Esophagus muscularis mucosa (tissue), 4 donors: ENCODE measurements around the gene ERF.

Source experiments
- CTCF ChIP-seq, 3 experiments: fragments of 200-600 bp in 2 of 3; fragments of 450-650 bp in 1 of 3; sonication (generic) in 2 of 3; IDR thresholded peaks; one replicate each; pipeline ENCODE4 v1.5.1; 2017 to 2019; ENCODE audit warnings: antibody characterized with exemption in 3 of 3, mild to moderate bottlenecking in 2 of 3, moderate library complexity in 1 of 3
- EP300 ChIP-seq: sonication (generic); formaldehyde crosslinking; IDR thresholded peaks from one replicate; pipeline ENCODE4 v1.6.1; 2017; ENCODE audit warnings: antibody characterized with exemption
- POLR2A ChIP-seq: fragments of 450-650 bp; IDR thresholded peaks from one replicate; pipeline ENCODE4 v1.6.1; 2017; ENCODE audit warnings: antibody characterized with exemption, moderate library complexity, mild to moderate bottlenecking, low read depth

GRCh38 chr19:42272989-42273406 lies 18.1 kb upstream of the ERF start:
- TF ChIP-seq EP300 (no peak), CTCF (IDR thresholded peaks at IDR 0.05) (no peak), POLR2A (no peak)
